IPS-NIHi7 (cell line): ENCODE results near the gene NUMA1.

Experiments used
- DNase-seq: peaks from one replicate; pipeline ENCODE4 v3.0.0; 2012; ENCODE audit warnings: mixed read lengths; ENCODE audit errors: extremely low spot score

Gene NUMA1

GRCh38 chr11:72100462-72100861, 20.1 kb upstream of the NUMA1 start:
- DNase-seq = no peak

DNA sequence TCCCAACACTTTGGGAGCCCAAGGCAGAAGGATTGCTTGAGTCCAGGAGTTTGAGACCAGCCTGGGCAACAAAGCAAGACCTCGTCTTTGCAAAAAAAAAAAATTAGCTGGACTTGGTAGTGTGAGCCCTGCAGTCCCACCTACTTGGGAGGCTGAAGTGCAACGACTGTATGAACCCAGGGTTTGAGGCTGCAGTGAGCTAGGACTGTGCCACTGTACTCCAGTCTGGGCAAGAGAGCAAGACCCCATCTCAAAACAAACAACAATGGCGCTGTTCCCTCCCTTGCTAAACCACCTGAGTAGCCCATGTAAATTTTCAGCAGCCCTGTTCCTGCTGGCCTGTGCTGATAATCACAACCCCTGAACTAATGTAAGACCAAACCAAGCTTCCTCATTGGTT, 19.7 kb upstream of the NUMA1 start:
- DNase-seq = no peak

GRCh38 chr11:72098741-72099140, 18.4 kb upstream of the NUMA1 start:
- no peak for DNase-seq

- DNase-seq = peak; percentile 88
Observed at GRCh38 chr11:72091292-72091691, 10.9 kb upstream of the NUMA1 start.

- no peak for DNase-seq
Observed at GRCh38 chr11:72088076-72088808, 7.9 kb upstream of the NUMA1 start.

DNA sequence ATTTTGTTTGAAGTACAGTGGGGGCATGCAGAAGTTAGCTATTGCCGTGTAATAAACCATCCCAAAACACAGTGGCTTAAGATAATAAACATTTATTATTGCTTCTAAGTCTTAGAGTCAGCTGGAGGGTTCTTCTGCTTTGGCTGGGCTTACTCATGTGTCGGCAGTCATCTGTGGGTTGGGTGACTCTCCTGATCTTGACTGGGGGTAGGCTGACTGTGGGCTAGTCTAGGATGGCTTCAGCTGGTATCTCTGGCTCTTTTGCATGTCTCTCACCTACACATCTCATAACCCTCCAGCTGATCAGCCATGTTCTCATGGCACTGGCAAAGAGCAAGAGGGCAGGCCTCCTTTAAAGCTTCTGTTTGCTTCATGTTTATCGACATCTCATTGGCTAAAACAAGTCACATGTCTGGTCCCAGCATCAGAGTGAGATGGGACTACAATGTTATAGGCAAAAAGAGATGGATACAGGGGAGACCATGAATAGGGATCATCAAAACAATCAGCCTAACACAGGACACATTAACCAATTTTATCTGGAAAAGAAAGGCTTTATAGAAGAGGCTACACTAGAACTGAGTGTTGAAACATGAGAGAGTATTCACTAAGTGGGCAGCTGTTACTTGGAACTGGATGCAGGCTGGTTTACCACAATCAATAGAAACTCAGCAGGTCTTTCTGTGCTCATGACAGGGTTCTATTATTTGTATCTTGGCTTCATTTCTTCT, 5.4 kb upstream of the NUMA1 start:
- no peak for DNase-seq

- DNase-seq = no peak
Observed at GRCh38 chr11:72084965-72085364, 4.6 kb upstream of the NUMA1 start.

GRCh38 chr11:72084076-72084475, 3.7 kb upstream of the NUMA1 start:
- no peak for DNase-seq

GRCh38 chr11:72083414-72083813, 3.1 kb upstream of the NUMA1 start:
- no peak for DNase-seq

DNA sequence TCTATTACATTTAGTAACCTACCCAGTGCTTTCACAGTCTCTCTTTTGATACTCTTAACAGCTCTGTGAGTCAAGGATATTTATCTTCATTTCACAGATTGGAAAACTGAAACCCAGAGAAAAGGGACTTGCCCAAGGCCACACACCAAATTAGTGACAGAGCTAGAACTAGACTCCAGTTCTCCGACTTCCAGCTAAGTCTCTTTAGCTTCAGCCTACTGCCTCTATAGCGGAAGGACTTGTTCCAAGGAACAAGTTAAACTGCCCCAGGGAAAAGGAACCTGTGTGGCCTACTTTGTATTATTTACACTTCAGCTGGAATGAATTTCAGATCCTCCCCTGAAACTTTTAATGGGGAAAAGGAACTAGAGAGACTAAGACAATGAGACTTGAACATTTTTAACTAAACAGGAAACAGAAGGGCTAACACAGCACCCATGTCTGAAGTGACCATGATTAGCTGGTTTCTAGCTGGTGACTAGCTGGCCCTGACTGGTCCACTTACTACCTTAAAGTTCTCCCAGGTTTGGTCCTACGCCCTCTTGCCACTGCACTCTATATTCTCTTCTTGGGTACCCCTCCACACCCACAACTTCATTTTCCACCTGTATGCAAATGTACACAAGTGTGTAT, 1.6 kb upstream of the NUMA1 start:
- DNase-seq = no peak

GRCh38 chr11:72081184-72081644, 872 bp upstream of the NUMA1 start:
- no peak for DNase-seq

DNA sequence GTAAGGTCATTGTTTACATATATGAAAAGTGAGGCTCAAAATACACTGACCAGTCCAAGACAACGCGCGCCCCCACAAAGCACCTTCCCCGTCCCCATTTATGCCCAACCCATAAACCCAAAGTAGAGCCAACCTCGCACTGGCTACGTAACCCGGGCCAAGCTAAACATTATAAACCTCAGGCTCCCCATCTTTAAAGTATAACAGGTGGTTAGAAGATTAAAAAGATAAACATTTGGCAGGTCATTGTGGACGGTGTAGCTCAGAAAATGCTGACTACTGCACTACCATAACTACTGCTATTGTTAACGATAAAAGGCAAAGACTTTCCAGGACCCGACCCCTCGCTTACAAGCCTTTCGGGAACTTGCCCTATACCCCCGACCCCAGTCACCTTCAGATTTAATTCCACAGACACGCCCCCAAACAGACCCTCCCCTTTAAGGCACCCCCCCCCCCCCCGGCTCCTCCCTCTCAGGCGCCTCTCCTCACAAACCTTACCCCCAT, 470 bp downstream of the NUMA1 start:
- peak; percentile 54 for DNase-seq

- DNase-seq = no peak
Observed at GRCh38 chr11:72078477-72078876, 1.9 kb downstream of the NUMA1 start.

GRCh38 chr11:72075756-72076155, 4.6 kb downstream of the NUMA1 start:
- DNase-seq = no peak

DNA sequence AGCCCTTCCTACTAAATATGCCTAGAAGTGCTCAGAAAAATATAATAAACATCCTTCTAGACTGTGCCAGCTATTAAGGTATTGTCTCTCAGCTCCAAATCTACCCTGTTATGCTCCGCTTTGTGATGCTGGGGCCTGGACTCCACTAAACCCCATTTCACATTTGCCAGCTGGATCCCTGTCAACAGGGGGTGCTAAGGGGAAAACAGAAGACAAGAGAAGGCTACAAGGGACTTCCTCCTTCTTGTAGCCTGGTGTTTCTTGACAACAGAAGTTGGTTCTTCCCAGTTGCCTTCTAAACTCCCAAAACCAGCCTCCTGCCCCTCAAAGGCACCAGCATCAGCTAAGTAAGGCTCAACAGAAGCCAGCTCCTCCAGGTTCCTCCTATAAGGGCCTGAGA, 5.2 kb downstream of the NUMA1 start:
- DNase-seq = no peak

DNA sequence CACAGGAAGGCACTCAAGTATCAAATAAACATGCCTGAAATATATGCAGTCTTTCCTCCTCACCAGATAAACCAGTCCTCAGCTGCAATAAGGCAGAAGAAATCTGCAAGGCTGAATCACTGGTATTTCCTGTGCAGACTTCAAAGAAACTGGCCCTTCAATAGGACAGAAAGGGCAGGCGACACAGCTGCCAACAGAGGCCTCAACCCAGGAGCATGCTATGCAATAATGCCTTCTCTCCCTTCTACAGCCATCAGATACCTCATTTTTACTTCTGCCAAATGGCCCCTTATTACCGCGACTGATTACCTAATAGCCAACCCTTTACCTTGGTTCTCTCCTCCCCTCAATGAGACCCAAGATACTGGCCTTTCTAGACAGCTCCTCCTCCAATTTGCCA, 8.0 kb downstream of the NUMA1 start:
- DNase-seq = no peak

DNA sequence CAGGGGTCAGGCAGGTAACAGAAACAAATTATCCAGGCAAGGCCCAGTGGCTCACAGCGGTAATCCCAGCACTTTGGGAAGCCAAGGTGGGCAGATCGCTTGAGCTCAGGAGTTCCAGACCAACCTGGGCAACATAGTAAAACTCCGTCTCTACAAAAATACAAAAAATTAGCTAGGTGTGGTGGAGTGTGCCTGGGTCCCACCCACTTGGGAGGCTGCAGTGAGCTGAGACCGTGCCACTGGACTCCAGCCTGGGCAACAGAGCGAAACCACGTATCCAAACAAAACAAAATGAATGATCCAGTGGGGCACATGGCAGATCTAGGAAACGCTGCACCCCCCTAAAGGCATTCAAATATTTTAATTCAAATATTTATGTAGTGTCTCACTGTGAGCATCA, 9.9 kb downstream of the NUMA1 start:
- no peak for DNase-seq

DNA sequence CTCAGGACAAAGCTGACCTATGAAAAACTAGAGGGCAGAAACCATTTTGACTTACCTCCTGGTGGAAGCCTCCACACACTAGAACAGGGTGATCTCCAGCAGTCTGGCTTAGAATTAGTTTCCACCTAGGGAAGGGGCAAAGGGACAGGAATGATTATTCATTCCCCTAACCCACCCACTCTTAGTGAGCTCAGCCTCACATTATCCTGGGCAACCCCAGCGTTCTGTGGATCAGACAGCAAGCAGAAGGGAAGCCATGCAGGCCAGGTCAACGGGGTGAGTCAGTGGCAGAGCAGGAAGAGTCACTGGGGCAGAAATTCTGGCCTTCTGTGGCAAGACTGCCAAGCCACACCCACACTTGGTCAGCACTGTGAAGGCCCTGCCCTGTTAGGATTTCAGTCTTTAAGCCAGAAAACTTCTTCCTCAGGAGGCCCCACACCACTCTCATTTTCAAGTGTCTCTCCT, 10.5 kb downstream of the NUMA1 start:
- peak; percentile 35 for DNase-seq

- no peak for DNase-seq
Observed at GRCh38 chr11:72069200-72069599, 11.1 kb downstream of the NUMA1 start.

- no peak for DNase-seq
Observed at GRCh38 chr11:72067676-72068075, 12.7 kb downstream of the NUMA1 start.

GRCh38 chr11:72067266-72067665, 13.1 kb downstream of the NUMA1 start:
- DNase-seq = no peak

- no peak for DNase-seq
Observed at GRCh38 chr11:72066855-72067254, 13.5 kb downstream of the NUMA1 start.
